ENCODE measurements around the gene MGA. TPM values are rescaled to one million over a fixed set of nuclear protein-coding genes. Genes with fewer than 3 reads are reported as not detected.

MGA gene
- polyA plus RNA-seq, 2 of the 4 experiments (the other 2 are of a cell fraction) = 4.5 to 13.8 TPM

DNA sequence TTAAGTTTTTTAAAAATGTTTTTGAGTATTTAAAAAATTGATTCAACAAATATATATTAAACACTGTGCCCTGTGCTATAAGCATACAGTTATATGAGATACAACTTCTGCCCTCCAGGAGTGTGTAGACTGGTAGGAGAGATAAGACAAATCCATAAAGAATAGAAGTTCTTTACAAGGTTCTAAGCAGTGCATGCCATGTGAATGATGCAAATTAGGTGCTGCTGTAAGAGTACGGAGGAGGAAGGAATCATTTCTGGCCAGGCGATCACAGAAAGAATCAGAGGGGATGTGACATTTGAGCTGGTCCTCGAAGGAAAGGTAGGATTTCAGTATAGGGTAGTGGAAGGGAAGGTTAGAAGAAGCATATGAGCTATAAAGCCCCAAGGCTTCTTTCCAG lies 128.1 kb downstream of the MGA start:
- DNase-seq (ENCODE audit: low read depth in 1 of 2, low spot score in 1 of 2) = no peak
- TF ChIP-seq NPAS2 (CRISPR knock-in tag; IDR thresholded peaks at IDR 0.05; ENCODE audit: borderline replicate concordance) (no peak), MAZ (IDR thresholded peaks at IDR 0.05; ENCODE audit: borderline replicate concordance, low read depth, low read length) (no peak), CTCF (IDR thresholded peaks at IDR 0.05) (no peak), MAX (IDR thresholded peaks at IDR 0.05) (no peak), POLR2A (IDR thresholded peaks at IDR 0.05; ENCODE audit: low read length) (no peak), ZFP36 (IDR thresholded peaks at IDR 0.05; ENCODE audit: borderline replicate concordance, partially characterized antibody) (no peak), TP53 (CRISPR knock-in tag; IDR thresholded peaks at IDR 0.05) (no peak), ESRRA (IDR thresholded peaks at IDR 0.05; ENCODE audit: borderline replicate concordance, low read length) (no peak), KDM5A (IDR thresholded peaks at IDR 0.05) (no peak), ATOH8 (CRISPR knock-in tag; IDR thresholded peaks at IDR 0.05; ENCODE audit: low read depth) (no peak), JUN (IDR thresholded peaks at IDR 0.05) (no peak), EHF (CRISPR knock-in tag; IDR thresholded peaks at IDR 0.05) (no peak), ZC3H11A (IDR thresholded peaks at IDR 0.05) (no peak), RAD21 (conservative IDR thresholded peaks at IDR 0.05 in 1 of 2, IDR thresholded peaks at IDR 0.05 in 1 of 2) (no peak), CEBPB (IDR thresholded peaks at IDR 0.05) (no peak), JUNB (IDR thresholded peaks at IDR 0.05) (no peak), PHF8 (IDR thresholded peaks at IDR 0.05; ENCODE audit: borderline replicate concordance, low read depth) (no peak), RARB (CRISPR knock-in tag; IDR thresholded peaks at IDR 0.05) (no peak), FOXS1 (CRISPR knock-in tag; IDR thresholded peaks at IDR 0.05) (no peak)
- TF ChIP-seq, protein P1, sequence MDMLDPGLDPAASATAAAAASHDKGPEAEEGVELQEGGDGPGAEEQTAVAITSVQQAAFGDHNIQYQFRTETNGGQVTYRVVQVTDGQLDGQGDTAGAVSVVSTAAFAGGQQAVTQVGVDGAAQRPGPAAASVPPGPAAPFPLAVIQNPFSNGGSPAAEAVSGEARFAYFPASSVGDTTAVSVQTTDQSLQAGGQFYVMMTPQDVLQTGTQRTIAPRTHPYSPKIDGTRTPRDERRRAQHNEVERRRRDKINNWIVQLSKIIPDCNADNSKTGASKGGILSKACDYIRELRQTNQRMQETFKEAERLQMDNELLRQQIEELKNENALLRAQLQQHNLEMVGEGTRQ (IDR thresholded peaks at IDR 0.05) = no peak
- no peak for ATAC-seq
- whole genome bisulfite sequencing (ENCODE audit: missing lambda C conversion rate) = 88% methylated on average over 3 of the region's 3 CpGs
- Histone ChIP-seq H3K4me3 (no peak overlapping the region), H3K27ac (no peak overlapping the region), H3K4me2 (no peak overlapping the region), H3K4me1 (peaks cover 11% of the 10 kb centered on the region; the same call in 1 of the 3 replicates), H3K9me3 (no peaks in the 10 kb centered on the region)
- no peak for FAIRE-seq
- CTCF ChIA-PET = interaction anchor here (1.3 to 1.9 kb wide), 2 partner anchors 13 to 22 kb away, joined by 4 to 6 read pairs; partner anchors contain the start of gene MAPKBP1
- POLR2A ChIA-PET = no interaction called here

DNA sequence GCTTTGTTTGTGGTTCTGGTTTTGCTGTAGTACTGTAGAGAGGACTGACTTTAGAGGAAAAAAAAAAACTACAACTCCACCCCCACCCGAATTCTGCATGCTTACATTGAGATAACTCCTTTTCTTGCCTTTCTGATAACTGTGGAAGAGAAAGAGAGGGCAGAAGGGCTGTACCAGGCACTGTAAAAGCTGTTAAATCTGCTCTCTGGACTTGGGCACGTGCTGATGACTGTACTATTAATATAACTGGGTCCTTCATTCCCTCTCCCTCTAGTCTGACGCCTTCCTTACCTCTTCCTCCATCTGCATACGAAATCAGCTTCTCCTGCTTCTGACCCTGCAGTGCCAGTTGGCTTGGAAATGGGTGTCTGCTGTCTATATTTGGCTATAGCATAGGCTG lies 129.0 kb downstream of the MGA start:
- no peak for ATAC-seq
- POLR2A ChIA-PET = no interaction called here
- no peak overlapping the region for H3K4me3 ChIP-seq
- DNase-seq (ENCODE audit: low read depth in 1 of 2, low spot score in 1 of 2) = no peak
- peaks cover 11% of the 10 kb centered on the region; the same call in 1 of the 3 replicates for H3K4me1 ChIP-seq
- H3K9me3 ChIP-seq = no peaks in the 10 kb centered on the region
- CTCF ChIA-PET = interaction anchor here (0.6 to 1.9 kb wide), 3 partner anchors 14 to 21 kb away, joined by 3 to 6 read pairs (median 4); partner anchors contain the start of gene MAPKBP1
- 87% methylated on average over 4 of the region's 4 CpGs for WGBS (ENCODE audit: missing lambda C conversion rate)
- FAIRE-seq = no peak
- H3K27ac ChIP-seq = no peak overlapping the region
- no peak overlapping the region for H3K4me2 ChIP-seq
- TF ChIP-seq MAZ (IDR thresholded peaks at IDR 0.05; ENCODE audit: borderline replicate concordance, low read depth, low read length) (no peak), ZNF302 (CRISPR knock-in tag; IDR thresholded peaks at IDR 0.05) (no peak), TP53 (CRISPR knock-in tag; IDR thresholded peaks at IDR 0.05) (no peak), CBX8 (IDR thresholded peaks at IDR 0.05) (no peak), NPAS2 (CRISPR knock-in tag; IDR thresholded peaks at IDR 0.05; ENCODE audit: borderline replicate concordance) (no peak), SMC3 (IDR thresholded peaks at IDR 0.05) (no peak), FOSB (CRISPR knock-in tag; IDR thresholded peaks at IDR 0.05) (no peak), RNF2 (IDR thresholded peaks at IDR 0.05; ENCODE audit: borderline replicate concordance, low read depth) (no peak), POLR2A (IDR thresholded peaks at IDR 0.05; ENCODE audit: low read length) (no peak), PHF8 (IDR thresholded peaks at IDR 0.05; ENCODE audit: borderline replicate concordance, low read depth) (no peak), MAFK (IDR thresholded peaks at IDR 0.05; ENCODE audit: partially characterized antibody) (no peak), BHLHE40 (IDR thresholded peaks at IDR 0.05; ENCODE audit: low read depth, low read length) (no peak), ATOH8 (CRISPR knock-in tag; IDR thresholded peaks at IDR 0.05; ENCODE audit: low read depth) (no peak), GATA3 (IDR thresholded peaks at IDR 0.05; ENCODE audit: borderline replicate concordance) (no peak), NFE2L2 (conservative IDR thresholded peaks at IDR 0.05; ENCODE audit: low read length) (no peak), JUNB (IDR thresholded peaks at IDR 0.05) (no peak), ZFP36 (IDR thresholded peaks at IDR 0.05; ENCODE audit: borderline replicate concordance, partially characterized antibody) (no peak), KDM5A (IDR thresholded peaks at IDR 0.05) (no peak)
- TF ChIP-seq, protein P2, sequence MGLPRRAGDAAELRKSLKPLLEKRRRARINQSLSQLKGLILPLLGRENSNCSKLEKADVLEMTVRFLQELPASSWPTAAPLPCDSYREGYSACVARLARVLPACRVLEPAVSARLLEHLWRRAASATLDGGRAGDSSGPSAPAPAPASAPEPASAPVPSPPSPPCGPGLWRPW (IDR thresholded peaks at IDR 0.05) = no peak
